ENCODE results near the gene UST. TPM values are rescaled to one million over a fixed set of nuclear protein-coding genes. Genes with fewer than 3 reads are reported as not detected.
"Not testable (repeated sequence)": the region's sequence is repeated elsewhere in the genome, so short reads cannot be mapped to it uniquely, and the experiment has no call there.

UST gene
- polyA plus RNA-seq, 1 donor from 2014 or later, result 7.5 TPM

DNA sequence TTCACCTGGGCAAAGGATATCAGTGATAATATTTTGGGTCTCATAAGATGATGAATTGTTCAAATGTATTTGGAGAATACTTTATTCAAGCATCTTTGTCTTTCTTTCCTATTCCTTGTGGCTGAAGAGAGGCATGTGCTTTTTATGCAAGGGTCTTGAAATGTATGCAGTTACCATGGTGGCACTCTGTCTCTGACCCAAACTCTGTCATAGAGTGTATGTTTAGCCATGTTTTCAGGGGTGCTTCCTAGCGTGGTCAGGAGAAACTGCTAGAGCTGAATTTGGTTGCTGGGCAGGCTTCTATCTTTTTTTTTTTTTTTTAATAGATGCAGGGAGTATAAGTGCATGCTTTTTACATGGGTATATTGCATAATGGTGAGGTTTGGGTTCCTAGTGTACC, 15.4 kb downstream of the UST start:
- H3K27ac ChIP-seq (ENCODE audit: low read length), result no peak overlapping the region
- H4K20me1 ChIP-seq (ENCODE audit: insufficient read depth), result no peaks in the 10 kb centered on the region
- H3K9ac ChIP-seq (ENCODE audit: low read length), result no peak overlapping the region
- no peak for TF ChIP-seq REST (IDR thresholded peaks at IDR 0.05; ENCODE audit: borderline replicate concordance)
- no peak for TF ChIP-seq EP300 (conservative IDR thresholded peaks at IDR 0.05; ENCODE audit: poor library complexity, severe bottlenecking)
- no peak for TF ChIP-seq SMC3 (conservative IDR thresholded peaks at IDR 0.05; ENCODE audit: poor library complexity)
- no peak for TF ChIP-seq MXI1 (conservative IDR thresholded peaks at IDR 0.05; ENCODE audit: poor library complexity, severe bottlenecking)
- no peak for TF ChIP-seq RAD21 (conservative IDR thresholded peaks at IDR 0.05)
- H2AFZ ChIP-seq (ENCODE audit: low read depth, low read length), result no peak overlapping the region
- no peaks in the 10 kb centered on the region for H3F3A ChIP-seq (ENCODE audit: insufficient read depth, low read length, poor library complexity, severe bottlenecking)
- H3K4me3 ChIP-seq (ENCODE audit: low read length), result no peak overlapping the region
- no peak overlapping the region for H3K4me2 ChIP-seq (ENCODE audit: low read length)
- H3K9me3 ChIP-seq (ENCODE audit: low read length), result no peaks in the 10 kb centered on the region
- no peaks in the 10 kb centered on the region for H3K27me3 ChIP-seq (ENCODE audit: insufficient read depth, low read depth, low read length)
- H3K9me2 ChIP-seq (ENCODE audit: insufficient read depth, low read length), result no peaks in the 10 kb centered on the region
- H3K36me3 ChIP-seq (ENCODE audit: insufficient read depth, low read length), result no peaks in the 10 kb centered on the region
- H3K79me2 ChIP-seq (replicated peaks; ENCODE audit: insufficient read depth, low read length), result no peaks in the 10 kb centered on the region

DNA sequence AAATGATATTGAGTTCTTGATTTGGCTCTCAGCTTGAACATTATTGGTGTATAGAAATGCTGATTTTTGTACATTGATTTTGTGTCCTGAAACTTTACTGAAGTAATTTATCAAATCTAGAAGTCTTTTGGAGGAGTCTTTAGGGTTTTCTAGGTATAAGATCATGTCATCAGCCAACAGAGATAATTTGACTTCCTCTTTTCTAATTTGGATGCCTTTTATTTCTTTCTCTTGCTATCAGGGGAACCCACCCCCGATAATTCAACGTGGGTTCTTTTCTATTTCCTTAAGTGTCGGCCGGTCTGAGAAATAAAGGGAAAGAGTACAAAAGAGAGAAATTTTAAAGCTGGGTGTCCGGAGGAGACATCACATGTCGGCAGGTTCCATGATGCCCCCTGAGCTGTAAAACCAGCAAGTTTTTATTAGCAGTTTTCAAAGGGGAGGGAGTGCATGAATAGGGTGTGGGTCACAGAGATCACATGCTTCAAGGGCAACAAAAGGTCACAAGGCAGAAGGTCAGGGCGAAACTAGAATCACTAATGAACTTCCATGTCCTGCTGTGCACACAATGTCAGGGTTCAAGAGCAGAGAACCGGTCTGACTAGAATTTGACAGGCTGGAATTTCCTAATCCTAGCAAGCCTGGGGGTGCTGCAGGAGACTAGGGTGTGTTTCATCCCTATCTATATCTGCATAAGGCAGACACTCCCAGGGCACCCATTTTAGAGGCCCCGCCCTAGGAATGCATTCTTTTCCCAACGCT, 17.6 kb downstream of the UST start:
- not testable (repeated sequence) for H3K79me2 ChIP-seq (replicated peaks; ENCODE audit: insufficient read depth, low read length); H3K27ac ChIP-seq (ENCODE audit: low read length); H3K9me2 ChIP-seq (ENCODE audit: insufficient read depth, low read length); H3F3A ChIP-seq (ENCODE audit: insufficient read depth, low read length, poor library complexity, severe bottlenecking); H3K4me3 ChIP-seq (ENCODE audit: low read length); H2AFZ ChIP-seq (ENCODE audit: low read depth, low read length); H3K27me3 ChIP-seq (ENCODE audit: insufficient read depth, low read depth, low read length); H3K9me3 ChIP-seq (ENCODE audit: low read length); H3K9ac ChIP-seq (ENCODE audit: low read length); H3K36me3 ChIP-seq (ENCODE audit: insufficient read depth, low read length); H4K20me1 ChIP-seq (ENCODE audit: insufficient read depth); H3K4me2 ChIP-seq (ENCODE audit: low read length)

- peaks cover 5% of the 10 kb centered on the region for H3K79me2 ChIP-seq (replicated peaks; ENCODE audit: insufficient read depth, low read length)
These were observed 19.3 kb downstream of the UST start for GRCh38 chr6:148765898-148766808.

More at GRCh38 chr6:148765898-148766808, 19.3 kb downstream of the UST start:
- Histone ChIP-seq H2AFZ (ENCODE audit: low read depth, low read length) (no peak overlapping the region), H3K27me3 (ENCODE audit: insufficient read depth, low read depth, low read length) (no peaks in the 10 kb centered on the region), H3K9me3 (ENCODE audit: low read length) (no peaks in the 10 kb centered on the region), H3K27ac (ENCODE audit: low read length) (no peak overlapping the region), H3K36me3 (ENCODE audit: insufficient read depth, low read length) (no peaks in the 10 kb centered on the region), H3K4me2 (ENCODE audit: low read length) (no peak overlapping the region), H3K9me2 (ENCODE audit: insufficient read depth, low read length) (no peaks in the 10 kb centered on the region), H3K9ac (ENCODE audit: low read length) (no peak overlapping the region), H3F3A (ENCODE audit: insufficient read depth, low read length, poor library complexity, severe bottlenecking) (no peaks in the 10 kb centered on the region), H4K20me1 (ENCODE audit: insufficient read depth) (no peaks in the 10 kb centered on the region), H3K4me3 (ENCODE audit: low read length) (no peak overlapping the region)
- TF ChIP-seq SMC3 (conservative IDR thresholded peaks at IDR 0.05; ENCODE audit: poor library complexity) (no peak), RAD21 (conservative IDR thresholded peaks at IDR 0.05) (no peak), POLR2AphosphoS5 (IDR thresholded peaks at IDR 0.05) (no peak), EZH2 (IDR thresholded peaks at IDR 0.05; ENCODE audit: borderline replicate concordance, insufficient read depth, low read length, poor library complexity, severe bottlenecking) (no peak), EP300 (conservative IDR thresholded peaks at IDR 0.05; ENCODE audit: poor library complexity, severe bottlenecking) (no peak), TAF1 (IDR thresholded peaks at IDR 0.05; ENCODE audit: low read depth) (no peak), REST (IDR thresholded peaks at IDR 0.05; ENCODE audit: borderline replicate concordance) (no peak), MXI1 (conservative IDR thresholded peaks at IDR 0.05; ENCODE audit: poor library complexity, severe bottlenecking) (no peak)
- TF ChIP-seq, protein P1, sequence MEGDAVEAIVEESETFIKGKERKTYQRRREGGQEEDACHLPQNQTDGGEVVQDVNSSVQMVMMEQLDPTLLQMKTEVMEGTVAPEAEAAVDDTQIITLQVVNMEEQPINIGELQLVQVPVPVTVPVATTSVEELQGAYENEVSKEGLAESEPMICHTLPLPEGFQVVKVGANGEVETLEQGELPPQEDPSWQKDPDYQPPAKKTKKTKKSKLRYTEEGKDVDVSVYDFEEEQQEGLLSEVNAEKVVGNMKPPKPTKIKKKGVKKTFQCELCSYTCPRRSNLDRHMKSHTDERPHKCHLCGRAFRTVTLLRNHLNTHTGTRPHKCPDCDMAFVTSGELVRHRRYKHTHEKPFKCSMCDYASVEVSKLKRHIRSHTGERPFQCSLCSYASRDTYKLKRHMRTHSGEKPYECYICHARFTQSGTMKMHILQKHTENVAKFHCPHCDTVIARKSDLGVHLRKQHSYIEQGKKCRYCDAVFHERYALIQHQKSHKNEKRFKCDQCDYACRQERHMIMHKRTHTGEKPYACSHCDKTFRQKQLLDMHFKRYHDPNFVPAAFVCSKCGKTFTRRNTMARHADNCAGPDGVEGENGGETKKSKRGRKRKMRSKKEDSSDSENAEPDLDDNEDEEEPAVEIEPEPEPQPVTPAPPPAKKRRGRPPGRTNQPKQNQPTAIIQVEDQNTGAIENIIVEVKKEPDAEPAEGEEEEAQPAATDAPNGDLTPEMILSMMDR (IDR thresholded peaks at IDR 0.05; ENCODE audit: poor library complexity, severe bottlenecking), result no peak
